ENCODE measurements around the gene ATAD3B. TPM values are rescaled to one million over a fixed set of nuclear protein-coding genes. Genes with fewer than 3 reads are reported as not detected.

Gene ATAD3B
- total RNA-seq, 1 donor from 2014 or later: 44.3 TPM

DNA sequence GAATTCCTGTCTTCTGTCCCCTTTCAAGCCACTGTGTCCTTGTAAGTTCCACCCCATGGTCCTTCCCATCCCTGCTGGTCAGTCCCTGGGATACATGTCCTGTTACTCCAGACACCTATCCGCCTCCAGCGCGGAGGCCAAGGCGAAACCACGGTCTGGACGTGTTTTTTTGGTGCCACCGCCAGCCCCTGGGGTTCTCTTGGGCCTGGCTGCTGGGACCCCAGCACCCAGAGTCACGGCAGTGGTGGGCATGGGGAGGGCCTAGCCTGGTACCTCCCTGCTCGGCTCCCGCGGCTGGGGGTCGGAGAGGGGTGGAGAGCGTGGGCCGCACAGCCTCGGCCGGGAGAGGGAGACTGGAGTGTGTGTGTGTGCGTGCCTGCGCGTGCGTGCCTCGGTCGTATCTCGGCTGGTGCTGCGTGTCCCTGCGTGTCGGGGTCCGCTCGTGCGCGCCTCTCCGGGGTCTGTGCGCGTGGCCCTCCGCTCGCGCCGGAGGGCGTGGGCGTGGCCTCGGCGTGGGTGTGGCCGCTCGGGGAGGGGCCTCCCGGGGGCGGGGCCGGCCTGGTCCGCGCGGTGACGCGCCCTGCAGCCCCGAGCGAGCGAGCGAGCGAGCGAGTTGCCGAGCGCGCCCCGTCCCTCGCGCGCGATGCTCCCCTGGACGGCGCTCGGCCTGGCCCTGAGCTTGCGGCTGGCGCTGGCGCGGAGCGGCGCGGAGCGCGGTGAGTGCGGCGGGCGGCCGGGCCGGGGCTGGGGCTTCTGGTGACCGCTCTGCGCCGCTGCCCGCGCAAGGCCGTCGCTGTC lies 36.3 kb upstream of the ATAD3B start, which contains the start of gene VWA1:
Gene VWA1 (plus strand): TSS at position 585 of the 798 bp plus-strand sequence. CDS start 59 bp downstream, at position 644.
- peak; percentile 88 for DNase-seq (ENCODE audit: extremely low spot score, unreplicated experiment)

DNA sequence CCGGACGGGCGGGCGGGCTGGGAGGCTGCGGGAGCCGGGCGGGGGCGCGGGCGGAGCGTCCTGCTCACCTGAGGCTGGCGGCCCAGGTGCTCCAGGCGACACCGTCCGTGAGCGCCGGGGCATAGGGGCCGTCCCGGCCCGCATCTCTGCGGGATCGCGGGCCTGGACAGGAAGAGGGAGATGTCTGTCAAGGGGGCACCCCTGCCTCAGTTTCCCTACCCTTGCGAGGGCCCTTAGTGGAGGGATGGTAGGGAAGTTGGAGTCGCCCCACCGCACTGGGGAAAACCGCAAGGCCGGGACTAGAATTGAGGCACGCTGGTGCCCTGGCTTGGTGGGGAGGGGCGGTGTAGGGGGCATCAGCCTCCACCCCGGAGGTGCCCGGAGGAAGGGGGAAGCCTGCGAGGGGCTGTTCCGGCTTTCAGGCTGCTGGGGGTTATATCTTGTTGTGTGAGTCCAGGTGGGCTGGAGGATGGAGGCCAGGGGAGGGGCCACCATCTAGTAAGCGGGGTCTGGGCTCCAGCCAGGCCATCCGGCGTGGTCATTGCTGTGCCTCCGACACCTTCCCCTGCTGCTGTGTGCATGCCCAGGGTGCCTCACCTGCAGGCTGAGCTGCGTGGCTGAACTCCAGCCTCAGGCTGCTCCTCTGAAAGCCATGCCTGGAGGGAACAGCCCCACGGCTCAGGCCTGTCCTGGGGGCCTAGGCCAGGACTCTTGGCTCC lies 35.5 kb upstream of the ATAD3B start:
- no peak for DNase-seq (ENCODE audit: extremely low spot score, unreplicated experiment)
- Mint-ChIP-seq H3K27ac (peak overlapping the region; percentile 39), H3K9me3 (no peaks in the 10 kb centered on the region), H3K27me3 (no peaks in the 10 kb centered on the region), H3K36me3 (no peaks in the 10 kb centered on the region), H3K4me1 (ENCODE audit: unreplicated experiment) (peaks cover 5% of the 10 kb centered on the region), H3K4me3 (peak overlapping the region; percentile 83)
- TF ChIP-seq, protein P1, sequence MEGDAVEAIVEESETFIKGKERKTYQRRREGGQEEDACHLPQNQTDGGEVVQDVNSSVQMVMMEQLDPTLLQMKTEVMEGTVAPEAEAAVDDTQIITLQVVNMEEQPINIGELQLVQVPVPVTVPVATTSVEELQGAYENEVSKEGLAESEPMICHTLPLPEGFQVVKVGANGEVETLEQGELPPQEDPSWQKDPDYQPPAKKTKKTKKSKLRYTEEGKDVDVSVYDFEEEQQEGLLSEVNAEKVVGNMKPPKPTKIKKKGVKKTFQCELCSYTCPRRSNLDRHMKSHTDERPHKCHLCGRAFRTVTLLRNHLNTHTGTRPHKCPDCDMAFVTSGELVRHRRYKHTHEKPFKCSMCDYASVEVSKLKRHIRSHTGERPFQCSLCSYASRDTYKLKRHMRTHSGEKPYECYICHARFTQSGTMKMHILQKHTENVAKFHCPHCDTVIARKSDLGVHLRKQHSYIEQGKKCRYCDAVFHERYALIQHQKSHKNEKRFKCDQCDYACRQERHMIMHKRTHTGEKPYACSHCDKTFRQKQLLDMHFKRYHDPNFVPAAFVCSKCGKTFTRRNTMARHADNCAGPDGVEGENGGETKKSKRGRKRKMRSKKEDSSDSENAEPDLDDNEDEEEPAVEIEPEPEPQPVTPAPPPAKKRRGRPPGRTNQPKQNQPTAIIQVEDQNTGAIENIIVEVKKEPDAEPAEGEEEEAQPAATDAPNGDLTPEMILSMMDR (conservative IDR thresholded peaks at IDR 0.05): no peak

More for the DNA sequence above, 36.3 kb upstream of the ATAD3B start, which contains the start of gene VWA1:
- H3K4me1 Mint-ChIP-seq (ENCODE audit: unreplicated experiment): no peaks in the 10 kb centered on the region
- H3K4me3 Mint-ChIP-seq: peak within 1 kb of the TSS; percentile 83
- H3K27me3 Mint-ChIP-seq: no peaks in the 10 kb centered on the region
- TF ChIP-seq, protein P1 (conservative IDR thresholded peaks at IDR 0.05): no peak
- no peaks in the 10 kb centered on the region for H3K9me3 Mint-ChIP-seq
- peak within 1 kb of the TSS; percentile 55 for H3K27ac Mint-ChIP-seq
- H3K36me3 Mint-ChIP-seq: no peaks in the 10 kb centered on the region

DNA sequence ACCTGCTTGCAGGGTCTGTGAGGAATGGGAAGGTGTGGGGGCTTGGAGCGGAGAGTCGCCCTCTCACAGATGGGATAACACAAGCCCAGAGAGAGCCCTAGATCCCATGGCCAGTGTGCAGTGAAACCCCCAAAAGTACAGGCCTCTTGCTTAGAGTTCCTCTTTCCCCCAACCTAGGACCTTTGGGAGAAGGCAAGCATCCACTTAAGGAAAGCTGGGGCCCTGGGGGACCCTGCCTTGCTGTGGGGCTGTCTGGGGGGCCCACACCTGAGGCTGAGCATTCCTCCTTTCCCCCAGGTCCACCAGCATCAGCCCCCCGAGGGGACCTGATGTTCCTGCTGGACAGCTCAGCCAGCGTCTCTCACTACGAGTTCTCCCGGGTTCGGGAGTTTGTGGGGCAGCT lies 34.9 kb upstream of the ATAD3B start:
- Mint-ChIP-seq H3K36me3 (no peaks in the 10 kb centered on the region), H3K27me3 (no peaks in the 10 kb centered on the region), H3K9me3 (no peaks in the 10 kb centered on the region), H3K4me1 (ENCODE audit: unreplicated experiment) (peaks cover 5% of the 10 kb centered on the region), H3K27ac (peak overlapping the region; percentile 39), H3K4me3 (peak overlapping the region; percentile 83)
- DNase-seq (ENCODE audit: extremely low spot score, unreplicated experiment): no peak
- TF ChIP-seq, protein P1 (conservative IDR thresholded peaks at IDR 0.05): no peak

DNA sequence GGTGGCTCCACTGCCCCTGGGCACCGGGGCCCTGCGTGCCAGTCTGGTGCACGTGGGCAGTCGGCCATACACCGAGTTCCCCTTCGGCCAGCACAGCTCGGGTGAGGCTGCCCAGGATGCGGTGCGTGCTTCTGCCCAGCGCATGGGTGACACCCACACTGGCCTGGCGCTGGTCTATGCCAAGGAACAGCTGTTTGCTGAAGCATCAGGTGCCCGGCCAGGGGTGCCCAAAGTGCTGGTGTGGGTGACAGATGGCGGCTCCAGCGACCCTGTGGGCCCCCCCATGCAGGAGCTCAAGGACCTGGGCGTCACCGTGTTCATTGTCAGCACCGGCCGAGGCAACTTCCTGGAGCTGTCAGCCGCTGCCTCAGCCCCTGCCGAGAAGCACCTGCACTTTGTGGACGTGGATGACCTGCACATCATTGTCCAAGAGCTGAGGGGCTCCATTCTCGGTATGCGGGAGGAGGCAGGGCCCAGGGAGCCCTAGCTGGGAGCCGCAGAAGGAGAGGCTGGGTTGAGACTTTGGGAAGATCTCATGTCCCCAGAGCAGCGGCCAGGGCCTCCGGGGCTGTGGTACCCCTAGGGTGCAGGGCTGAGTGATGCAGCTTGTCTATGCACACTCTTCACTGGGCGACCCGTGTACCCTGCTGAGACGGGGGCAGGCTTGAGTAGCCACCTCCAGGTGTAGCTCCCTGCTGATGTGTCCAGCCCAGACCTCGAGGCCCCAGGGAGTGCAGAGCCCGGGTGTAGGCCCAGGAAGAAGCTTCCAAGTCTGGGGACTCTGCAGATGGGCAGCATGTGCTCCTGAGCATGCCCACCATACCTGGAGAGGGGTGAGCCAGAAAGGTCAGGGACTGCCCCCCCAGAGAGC lies 34.3 kb upstream of the ATAD3B start:
- DNase-seq (ENCODE audit: extremely low spot score, unreplicated experiment): no peak
- TF ChIP-seq, protein P1 (conservative IDR thresholded peaks at IDR 0.05): no peak
- Mint-ChIP-seq H3K4me1 (ENCODE audit: unreplicated experiment) (peaks cover 5% of the 10 kb centered on the region), H3K27ac (no peak overlapping the region), H3K4me3 (no peak overlapping the region), H3K27me3 (no peaks in the 10 kb centered on the region), H3K9me3 (no peaks in the 10 kb centered on the region), H3K36me3 (no peaks in the 10 kb centered on the region)

DNA sequence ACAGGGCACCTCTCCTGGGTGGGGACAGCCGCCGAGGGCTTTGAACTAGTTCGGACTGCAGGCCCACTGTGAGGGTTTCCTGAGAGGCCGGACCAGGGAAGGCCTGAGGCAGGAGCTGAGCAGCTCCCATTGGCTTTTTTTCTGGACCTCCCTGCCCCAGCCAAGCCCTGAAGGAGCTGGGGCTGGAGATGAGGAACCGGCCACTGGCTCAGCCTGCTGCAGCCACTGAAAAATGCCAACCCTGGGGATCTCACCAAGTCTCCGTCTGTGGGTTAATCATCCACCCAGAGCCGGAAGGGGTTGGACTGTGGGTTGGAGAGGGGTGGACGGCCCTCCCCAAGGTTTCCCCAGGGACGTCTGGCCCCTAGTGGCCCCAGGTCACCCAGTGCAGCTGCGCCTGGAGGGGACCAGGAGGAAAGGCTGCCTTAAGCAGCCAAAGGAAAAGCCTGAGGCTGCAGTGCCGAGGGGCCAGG lies 33.6 kb upstream of the ATAD3B start:
- no peak for DNase-seq (ENCODE audit: extremely low spot score, unreplicated experiment)
- Mint-ChIP-seq H3K36me3 (no peaks in the 10 kb centered on the region), H3K9me3 (no peaks in the 10 kb centered on the region), H3K4me1 (ENCODE audit: unreplicated experiment) (peaks cover 5% of the 10 kb centered on the region), H3K27ac (no peak overlapping the region), H3K4me3 (no peak overlapping the region), H3K27me3 (no peaks in the 10 kb centered on the region)
- TF ChIP-seq, protein P1 (conservative IDR thresholded peaks at IDR 0.05): no peak
